H4 (cell line): ENCODE data around the gene KLF4. TPM values are rescaled to one million over a fixed set of nuclear protein-coding genes. Genes with fewer than 3 reads are reported as not detected.

Experiments used
- DNase-seq: peaks from one replicate; pipeline ENCODE4 v3.0.0-alpha.2; 2015; ENCODE audit warnings: low spot score
- total RNA-seq: library from RNA; depleted of rRNA; stranded (reverse); fragments of >200 nt; shearing (Covaris generic); gene quantifications from 2 replicates; pipeline ENCODE4 v1.2.3, GENCODE V29; 2014; rRNA removed

KLF4 gene
- total RNA-seq, 1 experiment from 2014 or later, result 3.1 TPM

- DNase-seq, result no peak
Observed at GRCh38 chr9:107453479-107453878, 36.1 kb downstream of the KLF4 start.

GRCh38 chr9:107447834-107448233, 41.7 kb downstream of the KLF4 start:
- no peak for DNase-seq

DNA sequence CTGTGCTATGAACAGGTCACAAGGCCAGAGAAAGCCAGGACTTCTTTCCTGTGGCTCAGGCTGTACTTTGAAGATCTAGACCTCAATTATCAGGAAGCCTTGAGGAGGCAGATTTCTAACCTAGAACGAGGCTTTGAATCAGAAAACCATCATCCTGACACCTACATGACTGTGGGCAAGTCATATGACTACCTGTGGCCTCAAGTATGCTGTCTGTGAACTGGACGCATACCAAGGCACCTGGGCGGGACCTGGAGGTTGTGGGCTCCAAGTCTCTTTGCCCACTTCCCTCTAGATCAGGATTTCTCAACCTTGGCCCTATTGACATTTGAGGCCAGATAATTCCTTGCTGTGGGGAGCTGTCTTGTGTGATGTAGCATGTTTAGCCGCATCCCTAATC, 42.5 kb downstream of the KLF4 start:
- no peak for DNase-seq

- no peak for DNase-seq
Observed at GRCh38 chr9:107446491-107446890, 43.1 kb downstream of the KLF4 start.

GRCh38 chr9:107443786-107444185, 45.8 kb downstream of the KLF4 start:
- DNase-seq, result no peak

DNA sequence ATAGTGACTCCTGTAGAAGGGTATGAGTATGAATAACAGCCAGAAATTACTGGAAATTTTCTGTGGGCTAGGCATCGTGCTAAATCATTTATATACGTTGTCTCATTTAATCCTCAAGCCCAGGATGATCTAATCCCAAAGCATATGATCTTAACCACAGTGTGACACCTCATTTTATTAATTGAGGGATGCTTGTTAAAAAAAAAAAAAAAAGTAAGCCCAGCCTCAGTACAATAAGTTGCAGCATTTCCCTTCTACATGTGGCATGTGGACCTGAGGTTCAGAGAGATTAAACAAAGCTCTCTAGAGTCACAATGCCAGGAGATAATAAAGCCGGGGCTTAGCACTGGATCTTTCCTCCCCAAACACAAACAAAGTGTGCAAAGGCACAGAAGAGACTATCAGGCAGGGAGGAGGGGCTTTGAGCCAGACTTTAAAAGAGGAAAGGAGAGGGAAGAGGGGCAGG, 49.5 kb downstream of the KLF4 start:
- peak; percentile 49 for DNase-seq

DNA sequence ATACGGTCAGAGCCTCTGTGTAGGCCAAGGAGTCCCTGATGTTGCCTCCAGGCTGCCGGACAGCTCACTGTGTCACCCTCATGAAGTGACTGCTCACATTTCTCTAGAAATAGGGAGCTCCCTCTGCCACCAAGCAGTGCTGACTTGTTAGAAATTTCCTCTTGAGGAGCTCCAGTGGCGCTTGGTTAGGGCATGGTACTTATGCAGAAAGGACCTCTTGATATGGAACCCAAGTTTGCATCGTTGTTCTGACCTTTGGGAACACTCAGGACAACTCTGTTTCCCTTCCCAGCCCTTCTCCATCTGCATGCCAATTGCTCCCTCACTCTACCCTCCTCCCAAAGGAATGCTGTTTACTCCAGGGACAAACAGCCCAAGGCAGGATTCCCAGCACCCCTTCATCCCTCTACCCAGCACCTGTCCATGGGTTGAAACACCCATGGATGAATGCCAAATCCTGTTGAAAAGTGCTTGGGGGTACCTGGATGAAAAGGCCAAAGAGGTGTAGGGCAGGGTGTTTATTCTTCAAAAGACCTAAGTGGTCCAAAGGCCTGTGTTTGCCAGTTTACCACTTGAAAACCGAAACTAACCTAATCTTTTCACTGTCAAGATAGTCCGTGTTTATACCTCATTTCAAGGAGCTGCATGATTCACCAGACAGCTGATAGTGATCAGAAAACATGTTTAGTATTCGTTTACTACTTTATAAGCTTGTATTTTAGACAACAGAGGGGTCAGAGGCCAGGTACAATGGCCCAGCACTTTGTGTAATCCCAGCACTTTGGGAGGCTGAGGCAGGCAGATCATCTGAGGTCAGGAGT, 51.1 kb downstream of the KLF4 start:
- peak; percentile 67 for DNase-seq

GRCh38 chr9:107437716-107438115, 51.9 kb downstream of the KLF4 start:
- no peak for DNase-seq

- DNase-seq, result no peak
Observed at GRCh38 chr9:107435415-107435814, 54.2 kb downstream of the KLF4 start.

Other genes starting within 250 kb of the KLF4 start
- gene RAD23B, start 206.5 kb downstream of the KLF4 start, total RNA-seq, result 106 and 108 TPM in 2 replicates